DLD1 (cell line): ENCODE results near the gene USF2.

Experiments
- in situ Hi-C: cut with HindIII; loops from 2 replicates; pipeline ENCODE4 v1.10.0; 2017; ENCODE audit warnings: low sequenced_read_pairs

The USF2 gene

DNA sequence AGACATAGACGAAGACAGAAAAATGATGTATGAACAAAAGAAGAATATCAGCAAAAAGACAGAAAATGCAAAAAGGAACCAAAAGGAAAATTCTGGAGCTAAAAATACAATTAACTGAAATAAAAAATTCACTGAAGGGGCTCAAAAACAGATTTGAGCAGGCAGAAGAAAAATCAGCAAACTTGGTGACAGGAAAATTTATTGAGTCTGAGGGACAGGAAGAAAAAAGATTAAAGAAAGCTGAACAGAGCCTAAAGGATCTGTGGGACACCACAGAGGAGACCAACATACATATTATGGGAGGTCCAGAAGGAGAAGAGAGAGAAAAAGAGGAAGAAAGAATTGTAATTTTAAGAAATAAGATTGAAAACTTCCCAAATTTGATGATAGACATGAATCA lies 27.3 kb upstream of the USF2 start:
- in situ Hi-C loops: no loop called here

DNA sequence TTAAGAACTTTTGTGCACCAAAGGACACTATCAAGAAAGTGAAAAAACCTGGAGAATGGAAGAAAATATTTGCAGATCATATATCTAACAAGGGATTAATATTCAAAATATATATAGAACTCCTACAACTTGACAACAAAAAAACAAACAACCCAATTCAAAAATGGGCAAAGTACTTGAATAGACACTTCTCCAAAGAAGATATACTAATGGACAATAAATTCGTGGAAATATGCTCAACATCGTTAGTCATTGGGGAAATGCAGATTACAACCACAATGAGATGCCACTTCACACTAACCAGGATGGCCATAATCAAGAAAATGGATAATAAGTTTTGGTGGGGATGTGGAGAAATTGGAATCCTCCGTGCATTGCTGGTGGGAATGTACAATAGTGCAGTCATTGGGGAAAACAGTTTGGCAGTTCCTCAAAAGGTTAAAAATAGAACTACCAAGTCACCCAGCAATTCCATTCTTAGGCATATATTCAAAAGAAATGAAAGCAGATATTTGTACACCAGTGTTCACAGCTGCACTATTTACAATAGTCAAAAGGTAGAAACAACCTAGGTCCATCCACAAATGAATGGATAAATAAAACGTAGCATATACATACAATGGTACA lies 22.2 kb upstream of the USF2 start:
- in situ Hi-C loops: no loop called here

DNA sequence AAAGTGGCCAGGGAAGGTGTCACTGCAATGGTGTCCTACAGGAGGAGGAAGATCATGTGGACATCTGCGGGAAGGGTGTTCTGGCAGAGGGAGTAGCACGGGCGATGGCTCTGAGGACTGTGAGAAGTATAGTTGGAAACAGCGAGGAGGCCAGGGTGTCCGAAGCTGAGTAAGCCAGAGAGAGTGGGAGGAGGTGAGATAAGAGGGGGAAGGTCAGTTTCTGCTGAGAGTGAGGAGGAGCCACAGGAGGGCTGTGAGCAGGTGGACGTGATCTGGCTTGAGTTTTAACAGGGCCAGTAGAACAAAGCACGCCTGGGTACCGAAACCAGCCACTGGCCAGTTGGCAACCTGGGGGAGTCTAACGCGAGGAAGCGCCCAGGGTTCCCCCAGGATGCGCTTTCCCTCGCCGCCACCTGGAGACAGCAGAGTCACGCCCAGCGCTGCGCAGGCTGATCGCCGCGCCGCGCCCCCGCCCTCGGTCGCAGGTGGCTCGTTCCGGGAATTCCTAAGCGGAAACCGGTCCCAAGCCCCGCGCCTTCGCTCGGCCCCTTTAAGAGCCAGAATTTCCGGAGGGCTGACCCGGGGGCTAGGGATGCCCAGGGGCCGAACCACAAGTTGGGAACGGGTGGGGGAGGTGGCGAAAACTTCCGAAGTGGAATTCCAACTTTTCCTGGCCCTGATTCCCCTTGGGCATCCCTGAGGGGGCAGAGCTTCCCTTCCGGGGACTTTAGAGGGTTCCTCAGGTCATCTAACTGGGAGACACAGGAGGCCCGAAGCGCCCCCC lies 21.0 kb upstream of the USF2 start:
- in situ Hi-C loops: no loop called here

DNA sequence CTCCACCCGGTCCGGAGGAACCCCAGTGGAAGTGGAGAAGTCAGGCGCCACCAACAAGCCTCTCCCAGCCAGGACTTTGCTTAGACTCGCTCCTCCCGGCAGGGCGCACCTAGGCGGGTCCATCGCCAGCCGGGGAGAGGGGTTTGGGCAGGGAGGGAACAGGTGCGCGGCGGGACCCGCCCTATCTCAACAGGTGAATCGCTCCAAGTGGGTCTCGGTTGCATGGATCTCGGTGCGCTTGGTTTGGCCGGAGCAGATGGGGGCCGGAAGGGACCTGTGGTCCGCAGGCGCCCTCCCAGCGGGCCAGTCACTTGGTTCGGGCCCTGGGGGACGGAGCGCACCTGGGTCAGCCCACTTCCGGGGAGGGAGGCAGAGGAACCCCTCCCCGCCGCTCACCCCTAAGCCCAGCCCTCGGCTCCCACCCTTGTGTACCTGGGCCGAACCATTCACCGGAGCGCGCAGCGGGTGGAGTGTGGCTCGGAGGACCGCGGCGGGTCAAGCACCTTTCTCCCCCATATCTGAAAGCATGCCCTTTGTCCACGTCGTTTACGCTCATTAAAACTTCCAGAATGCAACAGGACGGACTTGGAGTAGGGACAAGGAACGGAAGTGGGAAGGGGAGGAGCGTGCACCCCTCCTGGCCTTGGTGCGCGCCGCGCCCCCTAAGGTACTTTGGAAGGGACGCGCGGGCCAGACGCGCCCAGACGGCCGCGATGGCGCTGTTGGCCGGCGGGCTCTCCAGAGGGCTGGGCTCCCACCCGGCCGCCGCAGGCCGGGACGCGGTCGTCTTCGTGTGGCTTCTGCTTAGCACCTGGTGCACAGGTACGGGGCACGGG lies 20.2 kb upstream of the USF2 start, which contains the start of gene LSR:
Gene LSR, plus strand, starts transcription at position 693 of the 836 bp plus-strand sequence. Its CDS starts 21 bp downstream, at position 714.
- in situ Hi-C loops: no loop called here

DNA sequence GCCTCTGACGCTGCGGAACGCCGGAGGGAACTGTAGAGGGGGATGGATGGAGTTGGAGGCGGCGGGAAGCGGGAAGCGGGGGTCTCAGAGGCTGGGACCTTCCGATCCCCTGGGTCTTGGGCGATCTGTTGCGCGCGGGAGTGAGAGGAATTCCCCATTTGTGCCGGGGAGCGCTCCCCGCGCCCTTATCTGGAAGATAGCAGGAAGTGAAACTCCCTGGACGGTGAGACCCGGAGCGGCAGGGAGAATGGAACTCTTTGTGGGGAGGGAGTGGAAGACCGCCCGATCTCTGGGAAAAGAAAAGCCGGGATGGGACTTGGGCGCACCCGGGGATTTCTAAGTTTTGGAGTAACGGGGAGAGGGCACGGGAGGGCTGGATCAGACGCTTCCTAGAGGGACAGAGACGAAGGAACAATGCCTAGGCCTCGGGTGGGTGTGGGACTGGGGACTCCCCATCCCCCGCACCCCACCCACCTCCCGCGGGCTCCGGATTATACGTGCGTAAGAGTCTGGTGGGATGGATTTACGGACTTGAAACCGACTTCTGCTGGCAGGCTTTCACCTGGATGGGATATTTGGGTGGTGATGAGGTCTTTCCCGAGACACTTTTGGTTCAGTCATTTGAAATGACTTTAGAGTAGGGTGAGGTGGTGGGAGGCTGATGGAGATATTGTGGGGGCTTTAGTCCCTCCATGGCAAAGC lies 19.5 kb upstream of the USF2 start:
- in situ Hi-C loops: no loop called here

DNA sequence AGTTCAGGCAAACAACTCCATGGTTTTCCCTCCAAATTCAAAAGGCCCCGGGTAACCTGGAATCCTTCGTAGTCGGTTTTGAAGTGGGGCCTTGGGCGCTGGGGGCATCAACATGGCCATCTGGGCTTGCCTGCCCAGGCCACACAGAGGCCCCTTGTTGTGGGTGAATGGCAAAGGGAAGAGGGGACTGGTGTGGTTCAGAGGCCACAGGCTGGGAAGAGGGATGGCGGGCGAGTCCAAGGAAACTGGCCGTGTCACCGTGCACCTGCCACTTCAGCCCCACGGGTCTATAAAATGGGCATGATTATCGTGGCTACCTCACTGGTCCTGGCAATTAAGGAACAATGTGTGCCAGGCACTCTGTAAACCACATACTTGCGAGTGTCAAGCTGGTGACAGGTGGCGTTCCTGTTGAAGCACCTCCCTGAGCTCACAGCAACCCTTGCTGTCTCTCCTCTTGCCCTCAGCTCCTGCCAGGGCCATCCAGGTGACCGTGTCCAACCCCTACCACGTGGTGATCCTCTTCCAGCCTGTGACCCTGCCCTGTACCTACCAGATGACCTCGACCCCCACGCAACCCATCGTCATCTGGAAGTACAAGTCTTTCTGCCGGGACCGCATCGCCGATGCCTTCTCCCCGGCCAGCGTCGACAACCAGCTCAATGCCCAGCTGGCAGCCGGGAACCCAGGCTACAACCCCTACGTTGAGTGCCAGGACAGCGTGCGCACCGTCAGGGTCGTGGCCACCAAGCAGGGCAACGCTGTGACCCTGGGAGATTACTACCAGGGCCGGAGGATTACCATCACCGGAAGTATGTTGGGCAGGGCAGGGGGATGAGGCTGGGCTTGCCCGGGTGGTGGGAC lies 18.7 kb upstream of the USF2 start:
- in situ Hi-C loops: no loop called here

DNA sequence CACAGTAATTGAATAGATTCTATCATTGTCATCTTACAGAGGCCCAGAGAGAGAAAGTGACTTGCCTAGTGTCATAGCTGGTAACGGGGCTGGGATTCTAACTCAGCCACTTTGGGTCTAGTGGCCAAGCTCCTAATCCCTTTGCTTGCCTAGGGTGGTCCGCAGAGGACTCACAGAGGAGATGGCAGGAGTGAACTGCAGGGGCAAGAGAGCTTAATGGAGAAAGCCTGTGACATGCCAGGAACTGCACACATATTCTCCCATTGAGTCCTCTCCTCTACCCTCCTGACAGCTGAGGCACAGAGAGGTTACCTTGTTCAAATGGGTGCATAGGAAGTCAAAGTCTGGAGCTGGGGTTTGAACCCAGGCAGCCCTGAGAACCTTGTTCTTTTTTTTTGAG lies 17.3 kb upstream of the USF2 start:
- in situ Hi-C loops: no loop called here

DNA sequence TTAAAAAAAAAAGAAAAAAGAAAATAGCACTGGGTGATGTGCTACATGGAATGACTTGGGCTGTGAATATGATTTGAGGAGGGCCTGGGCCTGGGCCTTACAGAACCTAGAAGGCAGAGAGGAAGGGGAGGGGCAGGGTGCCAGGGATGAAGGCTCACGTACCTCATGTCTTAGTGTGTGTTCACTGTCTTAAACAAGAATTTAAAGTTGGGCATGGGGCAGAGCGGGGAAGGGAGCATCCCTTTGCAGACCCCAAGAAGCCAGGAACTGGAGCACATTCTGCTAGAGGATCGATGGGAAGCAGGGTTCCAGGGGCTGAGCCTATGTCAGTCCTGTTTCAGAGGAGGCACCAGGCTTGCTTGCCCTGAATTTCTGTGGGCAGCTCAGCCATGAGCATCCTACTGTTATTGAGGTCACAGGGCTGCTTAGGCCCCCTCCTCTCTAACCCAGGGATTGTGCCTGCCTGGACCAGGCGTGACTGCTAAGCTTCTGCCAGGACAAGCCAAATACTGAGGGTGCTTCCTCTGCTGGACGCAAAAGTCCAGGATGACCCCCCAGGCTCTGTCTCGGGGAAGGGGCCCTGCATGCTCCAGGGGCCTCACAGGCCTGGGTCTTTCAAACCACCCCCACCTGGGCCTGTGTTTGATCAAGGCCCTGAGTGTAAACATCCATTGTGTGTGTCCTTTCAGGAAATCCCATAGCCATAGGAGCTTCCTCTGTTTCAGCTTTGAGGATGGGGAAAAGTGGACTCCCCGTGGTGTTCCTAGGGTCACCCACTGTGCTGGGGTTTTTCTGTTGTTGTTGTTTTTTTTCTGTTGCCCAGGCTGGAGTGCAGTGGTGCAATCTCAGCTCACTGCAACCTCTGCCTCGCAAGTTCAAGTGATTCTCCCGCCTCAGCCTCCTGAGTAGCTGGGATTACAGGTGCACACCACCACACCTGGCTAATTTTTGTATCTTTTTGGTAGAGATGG lies 15.2 kb upstream of the USF2 start:
- in situ Hi-C loops: no loop called here

DNA sequence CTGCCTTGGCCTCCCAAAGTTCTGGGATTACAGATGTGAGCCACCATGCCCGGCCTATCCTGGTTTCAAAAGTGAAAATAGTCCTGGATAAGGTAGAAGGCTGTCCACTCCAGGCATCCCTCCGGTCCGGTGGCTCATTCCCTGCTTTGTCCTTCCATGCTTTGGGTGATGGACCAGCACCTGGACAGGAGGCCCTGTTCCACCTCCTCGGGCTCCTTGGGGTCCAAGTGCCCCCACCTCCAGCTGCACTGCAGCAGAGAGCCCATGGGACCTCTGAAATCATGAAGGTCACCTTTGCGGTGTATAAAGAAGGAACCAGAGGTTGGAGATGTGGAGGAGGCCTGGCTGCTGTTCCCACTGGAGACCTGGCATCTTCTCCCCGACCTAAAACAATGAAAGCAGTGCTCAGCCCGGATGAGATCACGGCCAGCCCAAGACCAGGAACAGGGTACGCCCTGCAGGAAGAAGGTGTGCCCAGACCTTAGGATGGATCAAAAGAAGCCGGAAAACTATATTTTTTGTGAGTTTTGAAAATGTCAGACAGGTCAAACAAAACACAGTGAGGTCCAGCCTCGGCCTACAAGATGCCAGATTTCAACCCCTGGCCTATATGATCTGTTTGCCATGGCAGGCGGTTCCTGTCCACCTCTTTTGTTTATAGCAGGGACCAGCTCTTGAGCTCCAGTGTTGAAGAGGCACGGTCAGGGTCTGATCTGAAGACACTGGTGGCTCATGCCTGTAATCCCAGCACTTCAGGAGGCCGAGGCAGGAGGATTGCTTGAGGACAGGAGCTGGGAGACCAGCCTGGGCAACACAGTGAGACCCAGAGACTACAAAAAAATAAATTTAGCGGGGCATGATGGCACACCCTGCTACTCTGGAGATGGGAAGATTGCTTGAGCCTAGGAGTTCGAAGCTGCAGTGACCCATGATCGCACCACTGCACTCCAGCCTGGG lies 14.1 kb upstream of the USF2 start:
- in situ Hi-C loops: no loop called here

DNA sequence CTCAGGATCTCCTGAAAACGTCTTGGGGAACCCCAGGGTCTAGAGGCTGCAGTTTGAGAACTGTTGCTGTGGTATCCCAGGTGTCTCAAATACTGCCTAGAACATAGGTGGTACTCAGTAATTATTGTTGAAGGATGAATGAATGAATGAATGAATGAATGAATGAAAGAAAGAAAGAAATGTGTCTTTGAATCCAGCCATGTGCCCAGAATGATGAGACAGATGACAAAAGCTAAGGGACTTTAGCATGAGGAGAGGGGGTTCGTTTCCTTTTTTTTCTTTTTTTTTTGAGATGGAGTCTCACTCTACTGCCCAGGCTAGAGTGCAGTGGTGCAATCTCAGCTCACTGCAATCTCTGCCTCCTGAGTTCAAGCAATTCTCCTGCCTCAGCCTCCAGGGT lies 12.2 kb upstream of the USF2 start:
- in situ Hi-C loops: no loop called here

DNA sequence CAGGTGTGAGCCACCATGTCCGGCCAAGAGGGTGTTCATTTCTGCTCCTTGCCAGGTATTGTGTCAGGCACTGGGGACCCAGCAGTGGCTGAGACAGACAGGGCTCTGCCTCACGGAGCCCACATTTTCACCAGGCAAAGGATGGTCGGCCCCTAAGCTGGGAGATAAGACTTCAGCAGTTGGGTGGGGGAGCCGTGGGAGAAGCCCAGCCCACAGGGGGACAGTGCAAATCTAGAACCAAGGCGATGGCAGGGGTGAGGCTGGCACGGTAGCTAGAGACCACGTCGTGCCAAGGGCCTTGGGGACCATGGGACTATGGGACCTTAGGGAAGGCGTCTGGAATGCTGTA lies 11.7 kb upstream of the USF2 start:
- in situ Hi-C loops: no loop called here

DNA sequence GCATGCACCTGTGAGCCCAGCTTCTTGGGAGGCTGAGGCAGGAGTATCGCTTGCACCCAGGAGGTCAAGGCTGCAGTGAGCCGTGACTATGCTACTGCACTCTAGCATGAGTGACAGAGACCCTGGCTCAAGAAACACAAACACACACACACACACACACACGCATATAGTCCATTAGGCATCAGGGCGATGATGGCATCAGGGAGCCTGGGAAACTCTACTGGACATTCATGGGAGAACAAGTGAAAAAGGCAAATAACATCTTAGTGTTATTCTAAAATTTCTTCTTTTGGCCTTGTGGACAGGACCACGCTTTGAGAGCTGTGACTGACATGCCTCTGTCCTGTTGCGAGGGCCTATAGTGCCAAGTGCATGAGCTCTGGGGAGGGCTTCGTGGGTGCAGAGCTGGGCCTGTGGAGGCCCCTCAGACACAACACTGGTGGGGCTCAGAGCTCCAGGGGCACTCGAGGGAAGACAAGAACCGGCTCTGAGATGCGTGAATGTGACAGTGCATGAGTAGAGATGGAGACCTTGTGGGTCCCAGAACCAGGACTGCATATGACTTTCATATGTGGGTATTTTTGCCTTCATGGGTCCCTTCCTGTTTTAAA lies 8.0 kb upstream of the USF2 start:
- in situ Hi-C loops: no loop called here

DNA sequence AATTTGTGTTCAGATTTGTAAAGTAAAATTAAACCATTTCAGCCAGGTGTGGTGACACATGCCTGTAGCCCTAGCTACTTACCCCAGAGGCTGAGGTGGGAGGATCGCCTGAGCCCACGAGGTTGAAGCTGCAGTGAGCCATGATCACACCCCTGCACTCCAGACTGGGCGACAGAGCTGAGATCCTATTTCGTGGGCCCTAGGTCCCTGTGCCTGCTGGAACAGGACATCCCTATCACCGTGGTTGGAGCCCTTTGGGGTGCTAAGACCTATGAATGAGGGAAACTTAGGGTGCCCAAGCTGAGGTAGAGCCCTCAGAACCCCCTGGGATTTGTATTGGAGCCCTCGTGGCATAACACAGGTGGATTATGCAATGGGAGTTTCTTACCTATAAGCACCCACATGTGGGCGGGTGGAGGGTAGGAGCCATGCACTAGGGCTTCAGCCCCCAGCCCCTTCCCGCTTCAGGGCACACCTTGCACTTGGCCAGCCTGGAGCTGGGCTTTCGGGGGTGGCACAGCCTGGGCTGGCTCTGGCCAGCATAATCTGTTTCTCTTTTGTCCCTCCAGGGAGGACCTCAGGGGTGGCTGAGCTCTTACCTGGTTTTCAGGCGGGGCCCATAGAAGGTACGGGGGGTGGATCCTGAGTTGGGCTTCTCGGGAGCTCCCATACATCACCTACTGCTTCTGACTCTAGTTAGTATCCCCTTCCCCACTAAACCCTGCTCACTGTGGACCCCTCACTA lies 7.2 kb upstream of the USF2 start:
- in situ Hi-C loops: no loop called here

DNA sequence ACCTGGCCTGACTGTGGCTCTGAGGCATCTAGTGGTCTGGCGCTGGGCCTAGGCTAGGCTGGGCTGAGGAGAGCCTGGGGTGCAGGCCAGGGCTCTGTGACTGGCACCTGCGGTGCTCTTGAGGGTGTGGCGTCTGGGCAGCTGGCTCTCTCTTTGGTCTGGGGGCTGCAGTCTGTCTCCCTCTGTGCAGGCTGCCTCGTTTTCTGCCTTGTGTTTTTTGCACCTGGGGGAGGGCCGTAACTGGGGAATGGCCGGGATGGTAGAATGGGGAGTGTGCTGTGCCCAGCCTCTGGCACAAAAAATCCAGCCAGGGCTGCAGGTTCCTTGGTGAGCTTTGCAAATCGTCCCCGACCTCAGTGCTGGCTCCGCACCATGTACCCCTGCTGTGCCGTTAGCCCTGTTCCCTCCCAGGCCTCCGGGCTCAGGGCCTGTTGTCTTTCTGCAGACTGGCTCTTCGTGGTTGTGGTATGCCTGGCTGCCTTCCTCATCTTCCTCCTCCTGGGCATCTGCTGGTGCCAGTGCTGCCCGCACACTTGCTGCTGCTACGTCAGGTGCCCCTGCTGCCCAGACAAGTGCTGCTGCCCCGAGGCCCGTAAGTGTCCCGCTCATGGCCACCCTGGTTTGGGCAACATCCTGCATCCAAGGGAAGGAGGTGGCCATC lies 6.5 kb upstream of the USF2 start:
- in situ Hi-C loops: no loop called here

DNA sequence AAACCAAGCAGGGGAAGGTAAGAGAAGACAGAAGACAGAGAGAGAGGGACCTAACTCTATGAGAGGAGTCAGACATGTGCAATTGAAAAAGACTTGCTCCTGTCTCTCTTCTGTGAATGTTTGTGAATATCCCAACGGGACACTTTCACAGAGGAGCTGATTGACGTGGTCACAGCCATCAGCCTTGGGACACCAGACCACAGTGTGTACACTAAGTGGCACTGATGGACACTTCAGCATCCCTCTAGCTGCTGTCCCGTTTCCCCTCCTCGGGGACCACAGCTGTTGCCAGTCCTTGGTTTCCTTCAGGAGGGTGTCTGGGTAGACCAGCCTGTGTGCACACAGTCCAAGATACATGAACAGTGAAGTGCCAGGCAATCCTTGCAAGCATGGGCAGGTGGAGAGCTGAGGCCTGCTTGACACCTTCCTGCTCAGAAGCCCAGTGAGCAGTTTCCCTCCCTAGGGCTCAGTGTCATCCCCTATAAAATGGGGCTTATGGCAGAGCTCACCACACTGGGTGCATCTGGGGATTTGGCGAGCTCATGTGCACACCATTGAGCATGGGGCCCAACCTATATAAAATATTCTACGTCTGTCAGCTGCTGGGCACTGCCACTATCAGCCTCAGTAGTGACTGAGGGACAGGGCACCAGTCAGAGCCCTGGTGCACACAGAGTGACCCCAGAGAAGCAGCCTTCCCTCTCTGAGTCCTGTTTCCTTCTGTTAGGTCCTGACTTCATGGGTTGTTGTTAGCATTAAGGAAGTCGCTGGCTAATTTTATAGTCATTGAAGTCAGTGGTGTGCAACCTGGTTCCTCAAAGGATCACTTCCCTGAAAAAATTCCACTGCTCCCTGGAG lies 4.3 kb upstream of the USF2 start:
- in situ Hi-C loops: no loop called here
